Measurements from ENCODE around the gene G6PC3.

Gene G6PC3

DNA sequence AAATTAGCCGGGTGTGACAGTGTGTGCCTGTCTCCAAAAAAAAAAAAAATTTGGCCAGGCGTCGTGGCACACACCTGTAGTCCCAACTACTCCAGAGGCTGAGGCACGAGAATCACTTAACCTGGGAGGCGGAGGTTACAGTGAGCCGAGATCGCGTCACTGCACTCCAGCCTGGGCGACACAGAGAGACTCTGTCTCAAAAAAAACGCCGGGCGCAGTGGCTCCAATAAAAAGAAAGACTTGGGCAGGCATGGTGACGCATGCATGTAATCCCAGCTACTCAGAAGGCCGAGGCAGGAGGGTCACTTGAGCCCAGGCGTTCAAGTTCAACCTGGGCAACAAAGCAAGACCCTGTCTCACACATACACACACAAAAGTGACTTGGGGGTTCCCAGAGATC lies 7.7 kb upstream of the G6PC3 start:
- DNase-seq (ENCODE audit: low read depth): no peak
- TF ChIP-seq, protein P1, sequence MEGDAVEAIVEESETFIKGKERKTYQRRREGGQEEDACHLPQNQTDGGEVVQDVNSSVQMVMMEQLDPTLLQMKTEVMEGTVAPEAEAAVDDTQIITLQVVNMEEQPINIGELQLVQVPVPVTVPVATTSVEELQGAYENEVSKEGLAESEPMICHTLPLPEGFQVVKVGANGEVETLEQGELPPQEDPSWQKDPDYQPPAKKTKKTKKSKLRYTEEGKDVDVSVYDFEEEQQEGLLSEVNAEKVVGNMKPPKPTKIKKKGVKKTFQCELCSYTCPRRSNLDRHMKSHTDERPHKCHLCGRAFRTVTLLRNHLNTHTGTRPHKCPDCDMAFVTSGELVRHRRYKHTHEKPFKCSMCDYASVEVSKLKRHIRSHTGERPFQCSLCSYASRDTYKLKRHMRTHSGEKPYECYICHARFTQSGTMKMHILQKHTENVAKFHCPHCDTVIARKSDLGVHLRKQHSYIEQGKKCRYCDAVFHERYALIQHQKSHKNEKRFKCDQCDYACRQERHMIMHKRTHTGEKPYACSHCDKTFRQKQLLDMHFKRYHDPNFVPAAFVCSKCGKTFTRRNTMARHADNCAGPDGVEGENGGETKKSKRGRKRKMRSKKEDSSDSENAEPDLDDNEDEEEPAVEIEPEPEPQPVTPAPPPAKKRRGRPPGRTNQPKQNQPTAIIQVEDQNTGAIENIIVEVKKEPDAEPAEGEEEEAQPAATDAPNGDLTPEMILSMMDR (conservative IDR thresholded peaks at IDR 0.05; ENCODE audit: low read depth, low read length): no peak
- no peak overlapping the region for H3K4me3 ChIP-seq (ENCODE audit: low read depth, low read length)

DNA sequence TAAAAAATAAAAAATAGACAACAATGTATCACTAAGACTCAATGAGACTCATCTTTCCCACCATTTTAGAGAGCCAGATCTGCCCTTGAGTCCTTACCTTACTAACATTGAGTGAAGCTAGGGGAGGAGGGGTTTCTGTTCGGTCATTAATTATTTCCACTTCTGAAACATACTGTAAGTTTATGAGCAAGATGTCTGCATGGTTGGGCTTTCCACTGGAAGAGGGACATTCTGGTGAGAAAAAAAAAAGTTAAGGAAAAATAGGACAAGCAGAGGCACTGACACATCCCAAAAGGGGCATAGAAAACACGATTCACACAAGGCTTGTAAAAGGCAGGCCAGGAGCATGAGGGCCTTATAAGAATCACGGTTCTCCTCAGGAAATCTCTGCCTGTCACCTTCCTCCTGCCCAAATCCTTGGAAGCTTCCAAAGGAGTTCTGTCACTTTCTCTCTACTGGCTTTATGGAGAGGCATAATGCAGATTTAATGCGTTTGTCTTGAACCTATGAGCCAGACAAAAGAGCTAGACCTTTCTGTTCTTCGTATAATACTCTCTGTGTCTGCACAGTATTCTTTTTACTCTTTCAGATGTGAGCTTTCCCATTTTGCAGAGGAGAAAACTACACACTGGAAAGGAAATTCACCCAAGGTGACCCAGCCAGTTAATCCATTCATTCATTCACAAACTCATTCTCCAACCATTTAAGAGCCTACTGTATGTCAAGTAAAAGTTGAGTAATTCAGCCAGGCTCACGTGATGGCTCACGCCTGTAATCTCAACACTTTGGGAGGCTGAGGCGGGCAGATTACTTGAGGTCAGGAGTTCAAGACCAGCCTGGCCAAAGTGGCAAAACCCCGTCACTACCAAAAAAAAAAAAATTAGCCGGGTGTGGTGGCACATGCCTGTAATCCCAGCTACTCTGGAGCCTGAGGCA lies 6.6 kb upstream of the G6PC3 start:
- DNase-seq (ENCODE audit: low read depth): no peak
- TF ChIP-seq, protein P1 (conservative IDR thresholded peaks at IDR 0.05; ENCODE audit: low read depth, low read length): no peak
- H3K4me3 ChIP-seq (ENCODE audit: low read depth, low read length): no peak overlapping the region

- peak overlapping the region; percentile 80 for H3K4me3 ChIP-seq (ENCODE audit: low read depth, low read length)
- TF ChIP-seq, protein P1 (conservative IDR thresholded peaks at IDR 0.05; ENCODE audit: low read depth, low read length): no peak
Measured at GRCh38 chr17:44065668-44066203, 4.8 kb upstream of the G6PC3 start.

GRCh38 chr17:44066204-44066930 lies 4.2 kb upstream of the G6PC3 start, which contains the start of gene LSM12:
TSS of gene LSM12 (minus strand) at chr17:44066671. CDS start at chr17:44066587, 84 bp downstream.
- peak; percentile 93 for DNase-seq (ENCODE audit: low read depth)
- TF ChIP-seq, protein P1 (conservative IDR thresholded peaks at IDR 0.05; ENCODE audit: low read depth, low read length): no peak
- H3K4me3 ChIP-seq (ENCODE audit: low read depth, low read length): peak within 1 kb of the TSS; percentile 80

More at GRCh38 chr17:44065668-44066203, 4.8 kb upstream of the G6PC3 start:
- DNase-seq (ENCODE audit: low read depth): peak; percentile 24

DNA sequence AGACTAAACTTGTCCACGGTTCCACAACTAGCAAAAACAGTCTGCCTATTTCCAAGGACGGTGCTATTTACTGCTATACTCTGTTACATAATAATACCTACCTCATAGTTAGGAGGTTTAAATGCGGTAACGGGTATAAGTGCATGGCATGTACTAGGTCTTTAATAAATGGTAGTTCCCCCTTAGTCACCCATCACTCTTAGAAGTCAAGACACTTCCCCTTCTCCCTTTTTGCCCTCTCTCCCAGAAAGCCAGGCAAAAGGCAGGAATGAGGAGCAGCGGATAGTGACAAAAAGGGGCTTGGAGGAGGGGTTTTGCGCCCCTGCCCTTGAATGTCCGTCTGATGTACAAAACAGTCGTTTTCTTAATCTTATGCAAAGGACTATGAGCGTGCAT lies 3.0 kb upstream of the G6PC3 start:
- TF ChIP-seq, protein P1 (conservative IDR thresholded peaks at IDR 0.05; ENCODE audit: low read depth, low read length): no peak
- DNase-seq (ENCODE audit: low read depth): no peak
- no peak overlapping the region for H3K4me3 ChIP-seq (ENCODE audit: low read depth, low read length)

- DNase-seq (ENCODE audit: low read depth): peak; percentile 27
- TF ChIP-seq, protein P1 (conservative IDR thresholded peaks at IDR 0.05; ENCODE audit: low read depth, low read length): peak; percentile 21
Measured at GRCh38 chr17:44069974-44070454, 521 bp upstream of the G6PC3 start.

More at GRCh38 chr17:44069974-44070454, 521 bp upstream of the G6PC3 start:
- H3K4me3 ChIP-seq (ENCODE audit: low read depth, low read length): peak overlapping the region; percentile 77

Data from choroid plexus epithelial cell (primary cell).